H1 (cell line): ENCODE results near the gene PILRB. TPM values are rescaled to one million over a fixed set of nuclear protein-coding genes. Genes with fewer than 3 reads are reported as not detected.

Experiments
- CTCF ChIA-PET: fragments of 300-600 bp; sonication (Branson Sonifier 250); formaldehyde crosslinking; loops from one replicate; lab custom pipeline; 2021; ENCODE audit not compliant: partially characterized antibody; lab: Charles Lee
- POLR2A ChIA-PET: fragments of 300-600 bp; sonication (Branson Sonifier 250); formaldehyde crosslinking; loops from one replicate; lab custom pipeline; 2021; ENCODE audit warnings: inconsistent platforms; ENCODE audit not compliant: partially characterized antibody; lab: Charles Lee
- DNase-seq, 2 experiments: peaks; one replicate each; pipeline versions ENCODE4 v3.0.0 to v3.0.0-alpha.2; 2010 to 2022; ENCODE audit warnings: low spot score in 2 of 2, low read depth in 1 of 2, mixed read lengths in 1 of 2
- FAIRE-seq: peaks from 2 replicates; lab custom pipeline; 2011; peaks lifted over from hg19 to GRCh38; lab: Jason Lieb, UNC
- H2AFZ ChIP-seq: 2 replicates; pipeline ENCODE4 v1.8.1; 2012; ENCODE audit warnings: low read length, inconsistent platforms
- H2AK5ac ChIP-seq: 2 replicates; pipeline ENCODE4 v1.6.1; 2013; ENCODE audit warnings: low read depth, low read length
- H2BK120ac ChIP-seq: replicated peaks from 2 replicates; pipeline ENCODE3; 2013; ENCODE audit warnings: low read depth, low read length, inconsistent platforms
- H2BK12ac ChIP-seq: 2 replicates; pipeline ENCODE4 v1.6.1; 2013; ENCODE audit warnings: low read depth, low read length
- H2BK15ac ChIP-seq: 2 replicates; pipeline ENCODE4 v1.6.1; 2013; ENCODE audit warnings: low read length
- H2BK20ac ChIP-seq: 2 replicates; pipeline ENCODE4 v1.6.1; 2013; ENCODE audit warnings: low read length
- H2BK5ac ChIP-seq: 2 replicates; pipeline ENCODE4 v1.6.1; 2013; ENCODE audit warnings: low read depth, low read length
- H3K14ac ChIP-seq: 2 replicates; pipeline ENCODE4 v1.6.1; 2013; ENCODE audit warnings: inconsistent platforms; ENCODE audit not compliant: insufficient read length
- H3K18ac ChIP-seq: 2 replicates; pipeline ENCODE4 v1.6.1; 2013; ENCODE audit warnings: low read length; ENCODE audit errors: extremely low read depth
- H3K23ac ChIP-seq: 2 replicates; pipeline ENCODE4 v1.6.1; 2013; ENCODE audit warnings: inconsistent platforms; ENCODE audit not compliant: insufficient read length
- H3K23me2 ChIP-seq: 2 replicates; pipeline ENCODE4 v1.6.1; 2013; ENCODE audit warnings: low read depth, low read length
- H3K27ac ChIP-seq: 2 replicates; pipeline ENCODE4 v1.6.1; 2011; ENCODE audit warnings: low read depth, low read length, inconsistent platforms
- H3K27me3 ChIP-seq, 4 experiments: replicated peaks in 1 of 4; 1 replicate in 1 of 4; 2 replicates in 3 of 4; pipeline versions ENCODE4 v1.6.1 to v1.8.1; 2011 to 2013; ENCODE audit warnings: low read length in 3 of 4, mild to moderate bottlenecking in 3 of 4, inconsistent platforms in 2 of 4, mixed read lengths in 2 of 4, moderate library complexity in 1 of 4; ENCODE audit not compliant: control insufficient read depth in 3 of 4, insufficient read depth in 3 of 4; ENCODE audit errors: extremely low read depth in 1 of 4
- H3K36me3 ChIP-seq, 4 experiments: 2 replicates each; pipeline versions ENCODE4 v1.6.1 to v1.8.1; 2011 to 2013; ENCODE audit warnings: mild to moderate bottlenecking in 4 of 4, low read length in 3 of 4, moderate library complexity in 2 of 4, control low read depth in 1 of 4, inconsistent platforms in 1 of 4; ENCODE audit not compliant: insufficient read depth in 4 of 4, control insufficient read depth in 2 of 4
- H3K4ac ChIP-seq: replicated peaks from 2 replicates; pipeline ENCODE3; 2013; ENCODE audit warnings: low read length, low read depth, mixed read lengths, inconsistent platforms; ENCODE audit not compliant: insufficient read length
- H3K4me1 ChIP-seq, 4 experiments: replicated peaks in 1 of 4; 1 replicate in 1 of 4; 2 replicates in 3 of 4; pipeline versions ENCODE4 v1.6.1 to v1.8.1; 2011 to 2013; ENCODE audit warnings: low read length in 3 of 4, inconsistent platforms in 2 of 4, mixed read lengths in 1 of 4; ENCODE audit not compliant: insufficient read depth in 4 of 4, control insufficient read depth in 3 of 4
- H3K4me2 ChIP-seq, 2 experiments: 2 replicates each; pipeline versions ENCODE4 v1.6.1 to v1.8.1; 2011 to 2013; ENCODE audit warnings: low read depth in 2 of 2, low read length in 2 of 2, control low read depth in 1 of 2, inconsistent platforms in 1 of 2, mild to moderate bottlenecking in 1 of 2; ENCODE audit not compliant: insufficient read depth in 1 of 2
- H3K4me3 ChIP-seq, 4 experiments: fragments of 200-600, 300-600 bp in 1 of 4; sonication (generic), shearing (Covaris generic), sonication (Bioruptor Twin) in 1 of 4; 2 replicates each; pipeline versions ENCODE4 v1.5.1 to v1.8.1; 2011 to 2016; ENCODE audit warnings: low read length in 4 of 4, low read depth in 3 of 4, control low read depth in 2 of 4, inconsistent platforms in 2 of 4, mild to moderate bottlenecking in 2 of 4, mixed read lengths in 1 of 4, moderate library complexity in 1 of 4; ENCODE audit not compliant: insufficient read depth in 2 of 4; ENCODE audit errors: extremely low read depth in 1 of 4
- H3K56ac ChIP-seq: replicated peaks from 2 replicates; pipeline ENCODE3; 2013; ENCODE audit warnings: low read depth, mild to moderate bottlenecking, mixed read lengths, low read length, inconsistent platforms; ENCODE audit not compliant: insufficient read length
- H3K79me1 ChIP-seq: 2 replicates; pipeline ENCODE4 v1.6.1; 2013; ENCODE audit warnings: low read depth, low read length, control low read depth
- H3K79me2 ChIP-seq, 2 experiments: 2 replicates each; pipeline versions ENCODE4 v1.6.1 to v1.8.1; 2012 to 2013; ENCODE audit warnings: low read length in 2 of 2, mild to moderate bottlenecking in 2 of 2, inconsistent platforms in 1 of 2; ENCODE audit not compliant: insufficient read depth in 2 of 2, control insufficient read depth in 1 of 2
- H3K9ac ChIP-seq, 4 experiments: replicated peaks in 1 of 4; 1 replicate in 1 of 4; 2 replicates in 3 of 4; pipeline versions ENCODE4 v1.6.1 to v1.8.1; 2011 to 2013; ENCODE audit warnings: low read depth in 3 of 4, low read length in 3 of 4, control low read depth in 2 of 4, mild to moderate bottlenecking in 2 of 4, moderate library complexity in 2 of 4, inconsistent platforms in 1 of 4; ENCODE audit errors: extremely low read depth in 1 of 4
- H3K9me3 ChIP-seq, 2 experiments: 2 replicates each; pipeline versions ENCODE4 v1.6.1 to v1.8.1; 2012 to 2013; ENCODE audit warnings: mild to moderate bottlenecking in 2 of 2, moderate library complexity in 2 of 2, control low read depth in 1 of 2, inconsistent platforms in 1 of 2, low read depth in 1 of 2, low read length in 1 of 2, mixed read lengths in 1 of 2; ENCODE audit not compliant: insufficient read depth in 2 of 2
- H4K20me1 ChIP-seq, 2 experiments: replicated peaks in 1 of 2; 2 replicates each; pipeline versions ENCODE3 to v1.8.1; 2011 to 2013; ENCODE audit warnings: inconsistent platforms in 2 of 2, low read length in 2 of 2, mild to moderate bottlenecking in 1 of 2; ENCODE audit not compliant: insufficient read depth in 2 of 2, control insufficient read depth in 1 of 2
- H4K5ac ChIP-seq: 2 replicates; pipeline ENCODE4 v1.6.1; 2013; ENCODE audit warnings: low read length, low read depth, mixed read lengths, inconsistent platforms; ENCODE audit not compliant: insufficient read length
- H4K8ac ChIP-seq: 2 replicates; pipeline ENCODE4 v1.8.0; 2013; ENCODE audit warnings: mild to moderate bottlenecking, moderate library complexity, low read length, inconsistent platforms; ENCODE audit not compliant: insufficient read depth; ENCODE audit errors: extremely low read depth
- H4K91ac ChIP-seq: replicated peaks from 2 replicates; pipeline ENCODE3; 2013; ENCODE audit warnings: low read length, mixed read lengths, inconsistent platforms; ENCODE audit not compliant: insufficient read length
- MAFK ChIP-seq: IDR thresholded peaks from 2 replicates; pipeline ENCODE4 v1.6.1; 2012; ENCODE audit warnings: low read depth, mild to moderate bottlenecking, improper control_type of control experiment, low read length
- POLR2A ChIP-seq, 2 experiments: IDR thresholded peaks; 1 replicate in 1 of 2; 2 replicates in 1 of 2; pipeline ENCODE4 v1.6.1; 2011; ENCODE audit warnings: low read depth in 2 of 2, low read length in 2 of 2, mild to moderate bottlenecking in 2 of 2; ENCODE audit errors: control extremely low read depth in 1 of 2
- POU5F1 ChIP-seq: IDR thresholded peaks from 2 replicates; pipeline ENCODE4 v1.6.1; 2011; ENCODE audit warnings: low read depth, mild to moderate bottlenecking, low read length, moderate library complexity
- RBBP5 ChIP-seq: IDR thresholded peaks from 2 replicates; pipeline ENCODE4 v1.7.1; 2012; ENCODE audit warnings: low read depth, mild to moderate bottlenecking, inconsistent platforms, low read length, moderate library complexity, borderline replicate concordance
- SAP30 ChIP-seq: fragments of 300-600 bp; sonication (generic); IDR thresholded peaks from 2 replicates; pipeline ENCODE4 v1.7.1; 2012; ENCODE audit warnings: low read length, moderate library complexity, mild to moderate bottlenecking, inconsistent platforms; ENCODE audit not compliant: insufficient read depth, insufficient replicate concordance
- TAF1 ChIP-seq: IDR thresholded peaks from 2 replicates; pipeline ENCODE4 v1.6.1; 2011; ENCODE audit warnings: mild to moderate bottlenecking, low read depth, low read length
- TBP ChIP-seq: IDR thresholded peaks from 2 replicates; pipeline ENCODE4 v1.6.1; 2011; ENCODE audit warnings: low read depth, low read length, improper control_type of control experiment
- WGBS, 2 experiments: shearing (Covaris generic) in 1 of 2; methylation state at CpG; one replicate each; pipeline versions ENCODE4 v1.1.6 to v1.1.7; 2013 to 2015; ENCODE audit warnings: low lambda C conversion rate in 2 of 2, mixed read lengths in 2 of 2, inconsistent platforms in 1 of 2, low coverage in 1 of 2, missing lambda C conversion rate in 1 of 2; ENCODE audit not compliant: insufficient replicate concordance in 2 of 2, insufficient coverage in 1 of 2, insufficient read length in 1 of 2; ENCODE audit errors: extremely low coverage in 1 of 2, missing lambda C conversion rate in 1 of 2; 5-methylcytosine and 5-hydroxymethylcytosine counted together
- polyA plus RNA-seq, 7 experiments: library from polyadenylated mRNA; depleted of rRNA in 3 of 7; stranded (reverse) in 5 of 7; unstranded in 2 of 7; fragments of >200 nt in 5 of 7; fragments of 200-250 nt in 2 of 7; gene quantifications; 1 replicate in 5 of 7; 2 replicates in 1 of 7; 4 replicates in 1 of 7; pipeline versions ENCODE4 v1.2.1 to v1.2.3, GENCODE V29; 2011 to 2013; ENCODE audit warnings: missing spikeins in 2 of 7, mixed read lengths in 2 of 7
- total RNA-seq: library from RNA; stranded (reverse); fragmentation: NEBNext Ultra II Directional; extraction: Animal tissue kit (Norgen Biotek cat#: 25700); gene quantifications from 2 replicates; pipeline ENCODE4 v1.2.1, GENCODE V29; 2021
- TF ChIP-seq, protein P1 (sequence below): IDR thresholded peaks from 2 replicates; pipeline ENCODE4 v1.6.1; 2011; ENCODE audit warnings: low read depth, mild to moderate bottlenecking, low read length; ENCODE audit not compliant: insufficient read depth

The PILRB gene
- total and polyA plus RNA-seq, 2 of the 8 experiments (the other 6 are each of a cell fraction or from before 2014, with no cell fraction given), result 32.2 to 49.9 TPM

DNA sequence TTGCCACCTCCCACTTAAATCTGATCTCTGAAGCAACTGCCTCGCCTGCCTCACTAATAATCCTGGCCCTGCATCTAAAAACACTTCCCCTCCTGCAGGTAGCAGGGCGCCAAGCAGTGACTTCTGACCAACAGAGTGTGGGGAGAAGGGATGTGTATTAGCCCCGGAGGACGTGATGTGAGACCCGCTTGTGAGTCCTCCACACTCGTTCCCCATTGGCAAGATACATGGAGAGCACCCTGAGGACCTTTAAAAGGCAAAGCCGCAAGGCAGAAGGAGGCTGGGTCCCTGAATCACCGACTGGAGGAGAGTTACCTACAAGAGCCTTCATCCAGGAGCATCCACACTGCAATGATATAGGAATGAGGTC, 9.3 kb downstream of the PILRB start:
- no peak overlapping the region for H3K56ac ChIP-seq
- peaks cover 2 to 35% (median 8%) of the 10 kb centered on the region in 4 experiments; a peak in 7 of 8 replicates for H3K36me3 ChIP-seq
- H3K23ac ChIP-seq, result no peak overlapping the region
- no peak overlapping the region for H3K4me3 ChIP-seq
- ChIA-PET CTCF (no interaction called here), POLR2A (interaction anchor here (0.7 to 1.1 kb wide), 3 partner anchors 11 to 237 kb away, joined by 3 to 6 read pairs (median 3); no protein-coding TSS in a partner anchor)
- H3K79me1 ChIP-seq, result peaks cover 2% of the 10 kb centered on the region; the same call in 1 of the 2 replicates
- no peaks in the 10 kb centered on the region for H3K27me3 ChIP-seq
- DNase-seq (no peak), FAIRE-seq (no peak)
- H3K9ac ChIP-seq, result no peak overlapping the region
- peaks cover 0 to 18% (median 12%) of the 10 kb centered on the region in 4 experiments; a peak in 6 of 7 replicates for H3K4me1 ChIP-seq
- H2BK20ac ChIP-seq, result no peak overlapping the region
- H3K9me3 ChIP-seq, result no peaks in the 10 kb centered on the region
- no peak overlapping the region for H3K4ac ChIP-seq
- H3K14ac ChIP-seq, result no peak overlapping the region
- H3K4me2 ChIP-seq, result no peak overlapping the region
- H2BK120ac ChIP-seq, result no peak overlapping the region
- H4K91ac ChIP-seq, result no peak overlapping the region
- no peaks in the 10 kb centered on the region for H4K20me1 ChIP-seq
- no peak overlapping the region for H2AFZ ChIP-seq
- no peak overlapping the region for H2BK12ac ChIP-seq
- no peak overlapping the region for H4K8ac ChIP-seq
- WGBS, 2 experiments, result 88% methylated on average over 8 of the region's 8 CpGs; no CpG with 5 or more reads in 1 of the 2 experiments
- H2AK5ac ChIP-seq, result no peak overlapping the region
- H3K79me2 ChIP-seq, result no peaks in the 10 kb centered on the region
- H3K27ac ChIP-seq, result no peak overlapping the region
- no peak overlapping the region for H2BK15ac ChIP-seq
- TF ChIP-seq, protein P1, sequence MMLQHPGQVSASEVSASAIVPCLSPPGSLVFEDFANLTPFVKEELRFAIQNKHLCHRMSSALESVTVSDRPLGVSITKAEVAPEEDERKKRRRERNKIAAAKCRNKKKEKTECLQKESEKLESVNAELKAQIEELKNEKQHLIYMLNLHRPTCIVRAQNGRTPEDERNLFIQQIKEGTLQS, result no peak
- TF ChIP-seq MAFK (no peak), SAP30 (no peak), RBBP5 (no peak), POU5F1 (no peak), TAF1 (no peak), TBP (no peak), POLR2A (IDR thresholded peaks at IDR 0.05; ENCODE audit: control extremely low read depth in 1 of 2, low read depth in 2 of 2, low read length in 2 of 2) (peak; percentile 64 to 68; a peak in 2 of 3 replicates)
- H3K18ac ChIP-seq, result no peak overlapping the region
- no peaks in the 10 kb centered on the region for H3K23me2 ChIP-seq
- H4K5ac ChIP-seq, result no peak overlapping the region
- no peak overlapping the region for H2BK5ac ChIP-seq
